ENCODE results near the gene RPL32. TPM values are rescaled to one million over a fixed set of nuclear protein-coding genes. Genes with fewer than 3 reads are reported as not detected.

RPL32 gene
- total and polyA plus RNA-seq, 2 donors (not counting 3 experiments of a cell fraction or from before 2014, with no cell fraction given), result 1,075 to 1,588 TPM

- POLR2A ChIA-PET, result no interaction called here
- DNase-seq (ENCODE audit: low read depth, low spot score) (no peak), FAIRE-seq (no peak)
- Histone ChIP-seq H3K27me3 (ENCODE audit: control insufficient read depth in 2 of 2, insufficient read depth in 2 of 2, low read length in 2 of 2) (no peaks in the 10 kb centered on the region), H3K4me2 (ENCODE audit: insufficient read depth, low read length) (no peak overlapping the region), H3K36me3 (ENCODE audit: control insufficient read depth in 2 of 2, extremely low read depth in 1 of 2, insufficient read depth in 2 of 2, low read length in 2 of 2) (no peaks in the 10 kb centered on the region), H3K4me3 (replicated peaks in 1 of 3; ENCODE audit: insufficient read depth in 1 of 3, low read depth in 1 of 3, low read length in 3 of 3) (no peak overlapping the region), H3K79me2 (ENCODE audit: control insufficient read depth, insufficient read depth, low read length) (no peaks in the 10 kb centered on the region), H4K20me1 (replicated peaks; ENCODE audit: control insufficient read depth, extremely low read depth, insufficient read depth, low read length) (no peaks in the 10 kb centered on the region), H3K9me1 (replicated peaks; ENCODE audit: control insufficient read depth, extremely low read depth, insufficient read depth, low read length) (no peaks in the 10 kb centered on the region), H3K4me1 (ENCODE audit: control insufficient read depth, extremely low read depth, insufficient read depth, low read length) (no peaks in the 10 kb centered on the region), H3K27ac (ENCODE audit: insufficient read depth, low read depth, low read length) (no peak overlapping the region), H2AFZ (ENCODE audit: low read depth, low read length) (no peak overlapping the region), H3K9ac (replicated peaks; ENCODE audit: extremely low read depth, insufficient read depth, low read length) (no peak overlapping the region), H3K9me3 (replicated peaks; ENCODE audit: control insufficient read depth, insufficient read depth, low read length) (no peaks in the 10 kb centered on the region)
- CTCF ChIA-PET, result interaction anchor here (0.7 to 1.2 kb wide), 7 partner anchors 9 to 161 kb away, joined by 3 to 15 read pairs (median 6); partner anchors contain the start of gene RPL32
- dilution Hi-C loops (cut with MboI; ENCODE audit: extremely low pct_ligation_motif_present, low sequenced_read_pairs) (no loop called here), intact Hi-C loops (cut with micrococcal nuclease) (no loop called here)
- no TSS peak for BruUV-seq (replicated peaks)
- TF ChIP-seq MYC (IDR thresholded peaks at IDR 0.05; ENCODE audit: low read depth, low read length) (no peak), EZH2 (IDR thresholded peaks at IDR 0.05; ENCODE audit: borderline replicate concordance, low read depth, low read length, severe bottlenecking) (no peak)
- TF ChIP-seq, protein P1, sequence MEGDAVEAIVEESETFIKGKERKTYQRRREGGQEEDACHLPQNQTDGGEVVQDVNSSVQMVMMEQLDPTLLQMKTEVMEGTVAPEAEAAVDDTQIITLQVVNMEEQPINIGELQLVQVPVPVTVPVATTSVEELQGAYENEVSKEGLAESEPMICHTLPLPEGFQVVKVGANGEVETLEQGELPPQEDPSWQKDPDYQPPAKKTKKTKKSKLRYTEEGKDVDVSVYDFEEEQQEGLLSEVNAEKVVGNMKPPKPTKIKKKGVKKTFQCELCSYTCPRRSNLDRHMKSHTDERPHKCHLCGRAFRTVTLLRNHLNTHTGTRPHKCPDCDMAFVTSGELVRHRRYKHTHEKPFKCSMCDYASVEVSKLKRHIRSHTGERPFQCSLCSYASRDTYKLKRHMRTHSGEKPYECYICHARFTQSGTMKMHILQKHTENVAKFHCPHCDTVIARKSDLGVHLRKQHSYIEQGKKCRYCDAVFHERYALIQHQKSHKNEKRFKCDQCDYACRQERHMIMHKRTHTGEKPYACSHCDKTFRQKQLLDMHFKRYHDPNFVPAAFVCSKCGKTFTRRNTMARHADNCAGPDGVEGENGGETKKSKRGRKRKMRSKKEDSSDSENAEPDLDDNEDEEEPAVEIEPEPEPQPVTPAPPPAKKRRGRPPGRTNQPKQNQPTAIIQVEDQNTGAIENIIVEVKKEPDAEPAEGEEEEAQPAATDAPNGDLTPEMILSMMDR (IDR thresholded peaks at IDR 0.05; ENCODE audit: extremely low read depth in 1 of 2, insufficient read depth in 1 of 2, low read depth in 1 of 2, low read length in 2 of 2), result peak in 1 of 2 donors; percentile 8
Measured at GRCh38 chr3:12822725-12823373, 18.5 kb downstream of the RPL32 start.

- peaks cover 0 to 4% of the 10 kb centered on the region in 2 experiments for H3K36me3 ChIP-seq (ENCODE audit: control insufficient read depth in 2 of 2, extremely low read depth in 1 of 2, insufficient read depth in 2 of 2, low read length in 2 of 2)
- H3K9me3 ChIP-seq (replicated peaks; ENCODE audit: control insufficient read depth, insufficient read depth, low read length), result no peaks in the 10 kb centered on the region
- no peaks in the 10 kb centered on the region for H4K20me1 ChIP-seq (replicated peaks; ENCODE audit: control insufficient read depth, extremely low read depth, insufficient read depth, low read length)
- no peak for FAIRE-seq
- H3K79me2 ChIP-seq (ENCODE audit: control insufficient read depth, insufficient read depth, low read length), result no peaks in the 10 kb centered on the region
- BruUV-seq (replicated peaks), result no TSS peak
- intact Hi-C loops (cut with micrococcal nuclease), result no loop called here
- no peaks in the 10 kb centered on the region for H3K9me1 ChIP-seq (replicated peaks; ENCODE audit: control insufficient read depth, extremely low read depth, insufficient read depth, low read length)
- no peak overlapping the region for H3K9ac ChIP-seq (replicated peaks; ENCODE audit: extremely low read depth, insufficient read depth, low read length)
- no peak overlapping the region for H3K27ac ChIP-seq (ENCODE audit: insufficient read depth, low read depth, low read length)
- dilution Hi-C loops (cut with MboI; ENCODE audit: extremely low pct_ligation_motif_present, low sequenced_read_pairs), result no loop called here
- H3K4me1 ChIP-seq (ENCODE audit: control insufficient read depth, extremely low read depth, insufficient read depth, low read length), result no peaks in the 10 kb centered on the region
- CTCF ChIA-PET, result interaction anchor here (0.7 to 0.9 kb wide), 2 partner anchors 9 to 32 kb away, joined by 3 read pairs; no protein-coding TSS in a partner anchor
- TF ChIP-seq FOS (IDR thresholded peaks at IDR 0.05; ENCODE audit: borderline replicate concordance, insufficient read depth, low read length) (no peak), EZH2 (IDR thresholded peaks at IDR 0.05; ENCODE audit: borderline replicate concordance, low read depth, low read length, severe bottlenecking) (no peak), GATA2 (IDR thresholded peaks at IDR 0.05; ENCODE audit: insufficient read depth, insufficient read length, low read depth, low read length) (no peak), POLR2A (IDR thresholded peaks at IDR 0.05; ENCODE audit: low read depth, low read length) (no peak), JUN (IDR thresholded peaks at IDR 0.05; ENCODE audit: borderline replicate concordance, insufficient read depth, insufficient read length, low read depth) (no peak), MAX (IDR thresholded peaks at IDR 0.05; ENCODE audit: insufficient read depth, insufficient read length) (no peak), POLR2AphosphoS5 (IDR thresholded peaks at IDR 0.05; ENCODE audit: insufficient read depth, low read depth, low read length) (no peak), MYC (IDR thresholded peaks at IDR 0.05; ENCODE audit: low read depth, low read length) (no peak)
- TF ChIP-seq, protein P1 (IDR thresholded peaks at IDR 0.05; ENCODE audit: extremely low read depth in 1 of 2, insufficient read depth in 1 of 2, low read depth in 1 of 2, low read length in 2 of 2), result no peak
- POLR2A ChIA-PET, result no interaction called here
- DNase-seq (ENCODE audit: low read depth, low spot score), result no peak
- H2AFZ ChIP-seq (ENCODE audit: low read depth, low read length), result no peak overlapping the region
- no peaks in the 10 kb centered on the region for H3K27me3 ChIP-seq (ENCODE audit: control insufficient read depth in 2 of 2, insufficient read depth in 2 of 2, low read length in 2 of 2)
- no peak overlapping the region for H3K4me3 ChIP-seq (replicated peaks in 1 of 3; ENCODE audit: insufficient read depth in 1 of 3, low read depth in 1 of 3, low read length in 3 of 3)
- H3K4me2 ChIP-seq (ENCODE audit: insufficient read depth, low read length), result no peak overlapping the region
Measured at GRCh38 chr3:12818773-12819172, 22.6 kb downstream of the RPL32 start.

All from endothelial cell of umbilical vein (primary cell).